ENCODE results near the gene PTPRG.

- TF ChIP-seq, protein P1, sequence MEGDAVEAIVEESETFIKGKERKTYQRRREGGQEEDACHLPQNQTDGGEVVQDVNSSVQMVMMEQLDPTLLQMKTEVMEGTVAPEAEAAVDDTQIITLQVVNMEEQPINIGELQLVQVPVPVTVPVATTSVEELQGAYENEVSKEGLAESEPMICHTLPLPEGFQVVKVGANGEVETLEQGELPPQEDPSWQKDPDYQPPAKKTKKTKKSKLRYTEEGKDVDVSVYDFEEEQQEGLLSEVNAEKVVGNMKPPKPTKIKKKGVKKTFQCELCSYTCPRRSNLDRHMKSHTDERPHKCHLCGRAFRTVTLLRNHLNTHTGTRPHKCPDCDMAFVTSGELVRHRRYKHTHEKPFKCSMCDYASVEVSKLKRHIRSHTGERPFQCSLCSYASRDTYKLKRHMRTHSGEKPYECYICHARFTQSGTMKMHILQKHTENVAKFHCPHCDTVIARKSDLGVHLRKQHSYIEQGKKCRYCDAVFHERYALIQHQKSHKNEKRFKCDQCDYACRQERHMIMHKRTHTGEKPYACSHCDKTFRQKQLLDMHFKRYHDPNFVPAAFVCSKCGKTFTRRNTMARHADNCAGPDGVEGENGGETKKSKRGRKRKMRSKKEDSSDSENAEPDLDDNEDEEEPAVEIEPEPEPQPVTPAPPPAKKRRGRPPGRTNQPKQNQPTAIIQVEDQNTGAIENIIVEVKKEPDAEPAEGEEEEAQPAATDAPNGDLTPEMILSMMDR (conservative IDR thresholded peaks at IDR 0.05; ENCODE audit: low read depth in 2 of 2), result no peak
- peak; percentile 60 for TF ChIP-seq POLR2AphosphoS5 (IDR thresholded peaks at IDR 0.05; ENCODE audit: low read depth)
- no peak for TF ChIP-seq EZH2 (IDR thresholded peaks at IDR 0.05; ENCODE audit: low read depth, unreplicated experiment)
- TF ChIP-seq ZNF331 (CRISPR knock-in tag; IDR thresholded peaks at IDR 0.05; ENCODE audit: low read depth), result no peak
- TF ChIP-seq, protein P2, sequence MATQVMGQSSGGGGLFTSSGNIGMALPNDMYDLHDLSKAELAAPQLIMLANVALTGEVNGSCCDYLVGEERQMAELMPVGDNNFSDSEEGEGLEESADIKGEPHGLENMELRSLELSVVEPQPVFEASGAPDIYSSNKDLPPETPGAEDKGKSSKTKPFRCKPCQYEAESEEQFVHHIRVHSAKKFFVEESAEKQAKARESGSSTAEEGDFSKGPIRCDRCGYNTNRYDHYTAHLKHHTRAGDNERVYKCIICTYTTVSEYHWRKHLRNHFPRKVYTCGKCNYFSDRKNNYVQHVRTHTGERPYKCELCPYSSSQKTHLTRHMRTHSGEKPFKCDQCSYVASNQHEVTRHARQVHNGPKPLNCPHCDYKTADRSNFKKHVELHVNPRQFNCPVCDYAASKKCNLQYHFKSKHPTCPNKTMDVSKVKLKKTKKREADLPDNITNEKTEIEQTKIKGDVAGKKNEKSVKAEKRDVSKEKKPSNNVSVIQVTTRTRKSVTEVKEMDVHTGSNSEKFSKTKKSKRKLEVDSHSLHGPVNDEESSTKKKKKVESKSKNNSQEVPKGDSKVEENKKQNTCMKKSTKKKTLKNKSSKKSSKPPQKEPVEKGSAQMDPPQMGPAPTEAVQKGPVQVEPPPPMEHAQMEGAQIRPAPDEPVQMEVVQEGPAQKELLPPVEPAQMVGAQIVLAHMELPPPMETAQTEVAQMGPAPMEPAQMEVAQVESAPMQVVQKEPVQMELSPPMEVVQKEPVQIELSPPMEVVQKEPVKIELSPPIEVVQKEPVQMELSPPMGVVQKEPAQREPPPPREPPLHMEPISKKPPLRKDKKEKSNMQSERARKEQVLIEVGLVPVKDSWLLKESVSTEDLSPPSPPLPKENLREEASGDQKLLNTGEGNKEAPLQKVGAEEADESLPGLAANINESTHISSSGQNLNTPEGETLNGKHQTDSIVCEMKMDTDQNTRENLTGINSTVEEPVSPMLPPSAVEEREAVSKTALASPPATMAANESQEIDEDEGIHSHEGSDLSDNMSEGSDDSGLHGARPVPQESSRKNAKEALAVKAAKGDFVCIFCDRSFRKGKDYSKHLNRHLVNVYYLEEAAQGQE (IDR thresholded peaks at IDR 0.05; ENCODE audit: unreplicated experiment), result no peak
- TF ChIP-seq ZNF114 (CRISPR knock-in tag; IDR thresholded peaks at IDR 0.05), result no peak
- TF ChIP-seq CREB1 (CRISPR knock-in tag; IDR thresholded peaks at IDR 0.05; ENCODE audit: low read depth), result no peak
- TF ChIP-seq EZH2phosphoT487 (IDR thresholded peaks at IDR 0.05; ENCODE audit: unreplicated experiment), result no peak
- no peak for TF ChIP-seq JUNB (IDR thresholded peaks at IDR 0.05; ENCODE audit: unreplicated experiment)
- TF ChIP-seq STAT1 (IDR thresholded peaks at IDR 0.05; ENCODE audit: unreplicated experiment), result no peak
- no peak for TF ChIP-seq NANOG (IDR thresholded peaks at IDR 0.05; ENCODE audit: borderline replicate concordance)
- TF ChIP-seq, protein P3, sequence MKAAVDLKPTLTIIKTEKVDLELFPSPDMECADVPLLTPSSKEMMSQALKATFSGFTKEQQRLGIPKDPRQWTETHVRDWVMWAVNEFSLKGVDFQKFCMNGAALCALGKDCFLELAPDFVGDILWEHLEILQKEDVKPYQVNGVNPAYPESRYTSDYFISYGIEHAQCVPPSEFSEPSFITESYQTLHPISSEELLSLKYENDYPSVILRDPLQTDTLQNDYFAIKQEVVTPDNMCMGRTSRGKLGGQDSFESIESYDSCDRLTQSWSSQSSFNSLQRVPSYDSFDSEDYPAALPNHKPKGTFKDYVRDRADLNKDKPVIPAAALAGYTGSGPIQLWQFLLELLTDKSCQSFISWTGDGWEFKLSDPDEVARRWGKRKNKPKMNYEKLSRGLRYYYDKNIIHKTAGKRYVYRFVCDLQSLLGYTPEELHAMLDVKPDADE (IDR thresholded peaks at IDR 0.05), result 0 out of 2 replicates have a peak, but pooled peaks have one; percentile 20
Measured at GRCh38 chr3:61560517-61561373, 626 bp upstream of the PTPRG start.

Data from GM23338 (cell line).